Gastrocnemius medialis (tissue), 4 donors: ENCODE data around the gene IDH3A.

Experiments
- CTCF ChIP-seq, 5 experiments: fragments of 450-650 bp in 3 of 5; fragments of 200-600 bp in 2 of 5; sonication (generic) in 2 of 5; IDR thresholded peaks in 4 of 5; conservative IDR thresholded peaks in 1 of 5; 1 replicate in 4 of 5; 2 replicates in 1 of 5; pipeline ENCODE4 v1.5.1; 2016 to 2019; ENCODE audit warnings: antibody characterized with exemption in 5 of 5, mild to moderate bottlenecking in 3 of 5, moderate library complexity in 3 of 5
- POLR2A ChIP-seq, 2 donors: fragments of 450-650 bp; IDR thresholded peaks; one replicate each; pipeline ENCODE4 v1.6.1; 2017; ENCODE audit warnings: antibody characterized with exemption in 2 of 2, mild to moderate bottlenecking in 2 of 2, moderate library complexity in 2 of 2

GRCh38 chr15:78209646-78210348 is 60.6 kb downstream of the IDH3A start:
- TF ChIP-seq CTCF (IDR thresholded peaks at IDR 0.05 in 4 of 5, conservative IDR thresholded peaks at IDR 0.05 in 1 of 5) (no peak), POLR2A (IDR thresholded peaks at IDR 0.05) (no peak)
